GM12878 (cell line): ENCODE data around the gene HHAT. TPM values are rescaled to one million over a fixed set of nuclear protein-coding genes. Genes with fewer than 3 reads are reported as not detected.

Experiments used
- ATAC-seq: fragments of 200-7000 bp; cut with Tn5 transposase; 3 replicates; pipeline ENCODE4 v1.9.1; 2020; ENCODE audit warnings: mild to moderate bottlenecking, moderate library complexity
- BruUV-seq: library from RNA; stranded (reverse); fragments of 400-500 nt; replicated peaks from 2 replicates; lab custom pipeline; 2021; lab: Mats Ljungman, UMichigan
- CTCF ChIA-PET: fragments of 300-600 bp; sonication (Branson Sonifier 250); formaldehyde crosslinking; extraction: SDS; loops from one replicate; lab custom pipeline; 2021; ENCODE audit warnings: inconsistent platforms; lab: Yijun Ruan, JAX
- POLR2A ChIA-PET: fragments of 350-600 bp; formaldehyde crosslinking; extraction: SDS; loops from one replicate; lab custom pipeline; 2021; ENCODE audit warnings: inconsistent platforms; lab: Charles Lee
- RAD21 ChIA-PET: fragments of 300-600 bp; sonication (Branson Sonifier 250); formaldehyde crosslinking; loops from one replicate; lab custom pipeline; 2023; ENCODE audit warnings: antibody characterized with exemption; ENCODE audit not compliant: unreplicated experiment; lab: Charles Lee
- SMC1A ChIA-PET: fragments of 300-600 bp; sonication (Branson Sonifier 250); formaldehyde crosslinking; loops from one replicate; lab custom pipeline; 2023; ENCODE audit not compliant: unreplicated experiment, uncharacterized antibody; lab: Charles Lee
- DNase-seq: peaks from one replicate; pipeline ENCODE4 v3.0.0-alpha.2; 2011; ENCODE audit warnings: low read depth, low spot score
- FAIRE-seq: peaks from 3 replicates; lab custom pipeline; 2011; peaks lifted over from hg19 to GRCh38; lab: Jason Lieb, UNC
- H2AFZ ChIP-seq: 2 replicates; pipeline ENCODE4 v1.6.0; 2011; ENCODE audit warnings: low read depth, low read length, control low read depth; ENCODE audit not compliant: control insufficient read depth
- H3K27ac ChIP-seq: 2 replicates; pipeline ENCODE4 v1.5.1; 2011; ENCODE audit warnings: control low read depth; ENCODE audit not compliant: control insufficient read depth, insufficient read depth
- H3K27me3 ChIP-seq, 2 experiments: replicated peaks in 1 of 2; 2 replicates each; pipeline versions ENCODE4 v1.6.0 to v1.6.1; 2011; ENCODE audit warnings: low read length in 1 of 2; ENCODE audit not compliant: control insufficient read depth in 2 of 2, insufficient read depth in 2 of 2
- H3K36me3 ChIP-seq, 2 experiments: 2 replicates each; pipeline ENCODE4 v1.5.1; 2011; ENCODE audit warnings: low read length in 1 of 2; ENCODE audit not compliant: control insufficient read depth in 2 of 2, insufficient read depth in 2 of 2
- H3K4me1 ChIP-seq: 2 replicates; pipeline ENCODE4 v1.6.1; 2011; ENCODE audit warnings: mild to moderate bottlenecking, low read length, moderate library complexity, mixed read lengths; ENCODE audit not compliant: control insufficient read depth, insufficient read depth
- H3K4me2 ChIP-seq: 2 replicates; pipeline ENCODE4 v1.6.0; 2011; ENCODE audit warnings: control low read depth; ENCODE audit not compliant: control insufficient read depth, insufficient read depth
- H3K4me3 ChIP-seq: fragments of 200-600 bp; sonication (generic); 2 replicates; pipeline ENCODE4 v1.5.1; 2016
- H3K79me2 ChIP-seq: 2 replicates; pipeline ENCODE4 v1.6.0; 2011; ENCODE audit warnings: low read length; ENCODE audit not compliant: control insufficient read depth, insufficient read depth
- H3K9ac ChIP-seq: 2 replicates; pipeline ENCODE4 v1.8.0; 2011; ENCODE audit warnings: low read length, control low read depth, mixed read lengths; ENCODE audit not compliant: control insufficient read depth, insufficient read depth
- H3K9me3 ChIP-seq: replicated peaks from 3 replicates; pipeline ENCODE4 v1.5.1; 2011; ENCODE audit warnings: mild to moderate bottlenecking, low read length; ENCODE audit not compliant: control insufficient read depth, insufficient read depth
- H4K20me1 ChIP-seq: 2 replicates; pipeline ENCODE4 v1.6.0; 2011; ENCODE audit not compliant: control insufficient read depth, insufficient read depth
- CREB1 ChIP-seq: IDR thresholded peaks from 2 replicates; pipeline ENCODE4 v1.6.1; 2012; ENCODE audit warnings: low read depth, mild to moderate bottlenecking, inconsistent platforms
- ZNF592 ChIP-seq: fragments of 450-650 bp; IDR thresholded peaks from 2 replicates; pipeline ENCODE4 v1.6.1; 2017; ENCODE audit warnings: mild to moderate bottlenecking, moderate library complexity
- WGBS: methylation state at CpG from one replicate; pipeline ENCODE4 v1.1.6; 2016; ENCODE audit warnings: low lambda C conversion rate; ENCODE audit not compliant: insufficient replicate concordance, insufficient coverage; ENCODE audit errors: missing lambda C conversion rate; 5-methylcytosine and 5-hydroxymethylcytosine counted together
- in situ Hi-C: fragments of 300-500 bp; cut with MboI; formaldehyde crosslinking; loops from 9 replicates; pipeline ENCODE4 v1.14.3; 2018; ENCODE audit warnings: mixed read lengths
- intact Hi-C: fragments of 100-400 bp; cut with micrococcal nuclease; formaldehyde crosslinking; loops from one replicate; pipeline ENCODE4 v1.14.2; 2022; ENCODE audit not compliant: unreplicated experiment
- polyA plus RNA-seq, 11 experiments: library from polyadenylated mRNA; depleted of rRNA in 4 of 11; unstranded in 6 of 11; stranded (reverse) in 5 of 11; fragments of >200 nt; fragmentation: Nextera tagmentation in 4 of 11; fragmentation: Illumina TruSeq in 1 of 11; extraction: Ambion mirVana in 4 of 11; extraction: Trizol in 1 of 11; gene quantifications; 1 replicate in 1 of 11; 2 replicates in 10 of 11; pipeline versions ENCODE4 v1.2.1 to v1.2.3, GENCODE V29; 2011 to 2016; ENCODE audit warnings: inconsistent platforms in 2 of 11, missing spikeins in 2 of 11, low read depth in 1 of 11
- total RNA-seq, 4 experiments: library from RNA; depleted of rRNA in 3 of 4; stranded (reverse); fragments of >200 nt in 3 of 4; fragmentation: Illumina TruSeq in 1 of 4; extraction: Trizol in 1 of 4; gene quantifications; 2 replicates each; pipeline versions ENCODE4 v1.2.1 to v1.2.3, GENCODE V29; 2013 to 2021

The HHAT gene
- total and polyA plus RNA-seq, 10 of the 15 experiments (the other 5 are each of a cell fraction or from before 2014, with no cell fraction given), result 1.2 to 37.6 (median 2.6) TPM

DNA sequence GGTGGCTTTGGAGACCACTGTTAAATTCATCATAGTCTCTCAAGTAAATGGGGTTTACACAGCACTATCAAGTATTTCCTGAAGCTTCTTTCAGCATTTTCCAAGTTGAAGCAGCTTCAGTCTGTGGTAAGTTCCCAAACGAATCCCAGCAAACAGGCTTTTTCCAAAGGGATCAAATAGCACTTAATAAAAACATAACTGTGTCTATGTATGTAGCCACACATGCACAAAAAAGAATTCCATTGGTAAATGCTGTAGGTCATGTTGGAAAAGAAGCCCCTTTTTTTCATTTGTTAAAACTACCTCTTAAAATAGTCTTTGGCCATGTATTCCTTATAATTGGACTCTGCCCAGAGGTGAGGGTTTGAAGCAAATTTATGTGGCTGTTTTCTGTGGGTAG lies 69.8 kb downstream of the HHAT start:
- H3K27ac ChIP-seq, result no peak overlapping the region
- DNase-seq (no peak), FAIRE-seq (no peak), ATAC-seq (no peak)
- no peaks in the 10 kb centered on the region for H3K27me3 ChIP-seq
- H4K20me1 ChIP-seq, result no peaks in the 10 kb centered on the region
- ChIA-PET RAD21 (interaction anchor here (1.0 to 16.6 kb wide), 8 partner anchors 23 to 87 kb away, joined by 3 to 415 read pairs (median 33); partner anchors contain the start of gene HHAT), SMC1A (interaction anchor here (0.8 to 26.8 kb wide), 5 partner anchors 20 to 66 kb away, joined by 5 to 683 read pairs (median 112); no protein-coding TSS in a partner anchor), POLR2A (interaction anchor here (14.7 kb wide), 1 partner anchor 21 kb away, joined by 224 read pairs; no protein-coding TSS in a partner anchor), CTCF (interaction anchor here (1.0 to 14.5 kb wide), 6 partner anchors 22 to 253 kb away, joined by 3 to 379 read pairs (median 20); no protein-coding TSS in a partner anchor)
- no peaks in the 10 kb centered on the region for H3K79me2 ChIP-seq
- H3K4me2 ChIP-seq, result no peak overlapping the region
- H3K9me3 ChIP-seq, result no peaks in the 10 kb centered on the region
- no peaks in the 10 kb centered on the region for H3K4me1 ChIP-seq
- intact Hi-C loops, result no loop called here
- no peak for TF ChIP-seq CREB1
- TF ChIP-seq ZNF592, result peak; percentile 62
- no TSS peak for BruUV-seq
- in situ Hi-C loops, result no loop called here
- 0% methylated on average over 1 of the region's 1 CpG for WGBS
- H3K36me3 ChIP-seq, result no peaks in the 10 kb centered on the region
- H3K9ac ChIP-seq, result no peak overlapping the region
- H2AFZ ChIP-seq, result no peak overlapping the region
- H3K4me3 ChIP-seq, result no peak overlapping the region
